ENCODE data around the gene SFSWAP.

Gene SFSWAP

DNA sequence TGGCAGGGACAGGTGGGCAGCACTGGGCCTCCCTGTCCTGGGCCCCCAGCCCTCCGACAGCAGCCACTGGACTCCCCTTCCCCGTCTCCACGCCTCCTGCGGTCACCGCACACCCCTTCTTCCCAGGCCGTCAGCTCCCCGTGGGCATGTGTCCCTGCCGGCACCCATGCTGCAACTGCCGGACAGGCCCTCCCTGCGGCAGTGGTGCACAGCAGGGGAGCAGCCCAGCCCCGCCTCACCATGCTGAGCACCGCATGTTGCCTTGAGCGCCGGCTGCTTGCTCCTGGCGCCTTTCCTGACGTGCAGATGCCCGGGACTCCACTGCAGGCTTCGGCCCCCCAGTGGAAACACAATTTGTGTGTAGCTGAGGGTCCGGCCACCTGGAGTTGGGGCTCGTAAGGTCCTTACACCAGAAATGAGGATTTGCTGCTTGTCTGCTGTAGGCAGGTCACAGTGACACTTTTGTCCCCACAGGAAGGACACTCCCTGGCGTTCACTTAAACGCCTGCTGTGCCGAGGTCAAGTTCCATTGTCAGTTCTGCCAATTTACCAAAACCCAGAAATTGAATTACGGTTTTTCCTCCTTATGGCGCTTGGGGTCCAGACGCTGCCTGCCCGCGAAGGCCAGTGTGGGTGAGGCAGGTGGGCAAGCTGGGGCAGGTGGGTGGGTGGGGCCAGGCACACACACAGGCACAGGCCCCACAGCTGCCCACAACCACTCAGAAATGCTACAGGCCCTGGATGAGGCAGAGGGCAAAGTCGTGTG is 89.1 kb downstream of the SFSWAP start:
- TF ChIP-seq GATA2 (IDR thresholded peaks at IDR 0.05; ENCODE audit: low read depth, low read length) (no peak), GATA3 (IDR thresholded peaks at IDR 0.05; ENCODE audit: low read depth, low read length) (no peak)

DNA sequence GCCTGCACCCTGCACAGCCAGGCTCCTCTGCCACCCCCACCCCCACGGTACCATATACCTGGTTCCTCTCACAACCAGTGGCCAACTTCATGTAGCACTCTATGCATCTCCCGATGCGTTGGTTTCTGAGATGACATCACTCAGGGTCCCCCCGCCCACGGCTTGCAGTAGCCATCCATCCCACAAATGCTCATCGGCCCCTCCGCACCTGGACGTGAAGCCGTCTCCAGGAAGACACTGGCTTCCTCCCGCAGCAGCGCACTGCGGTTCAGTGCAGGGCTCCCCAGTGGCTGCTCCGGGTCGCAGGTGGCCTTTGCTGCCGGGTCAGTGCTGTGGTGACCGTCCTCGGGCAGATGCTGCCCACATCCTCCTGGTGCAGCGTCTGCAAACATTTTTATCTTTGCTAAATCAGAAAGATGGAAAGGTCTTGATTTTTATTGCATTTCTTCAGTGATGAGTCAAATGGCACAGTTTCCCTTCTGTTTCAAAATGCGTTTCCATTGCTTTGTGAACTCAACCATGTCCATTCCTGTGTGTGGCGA is 89.8 kb downstream of the SFSWAP start:
- no peak for TF ChIP-seq GATA3 (IDR thresholded peaks at IDR 0.05; ENCODE audit: low read depth, low read length)
- no peak for TF ChIP-seq GATA2 (IDR thresholded peaks at IDR 0.05; ENCODE audit: low read depth, low read length)

DNA sequence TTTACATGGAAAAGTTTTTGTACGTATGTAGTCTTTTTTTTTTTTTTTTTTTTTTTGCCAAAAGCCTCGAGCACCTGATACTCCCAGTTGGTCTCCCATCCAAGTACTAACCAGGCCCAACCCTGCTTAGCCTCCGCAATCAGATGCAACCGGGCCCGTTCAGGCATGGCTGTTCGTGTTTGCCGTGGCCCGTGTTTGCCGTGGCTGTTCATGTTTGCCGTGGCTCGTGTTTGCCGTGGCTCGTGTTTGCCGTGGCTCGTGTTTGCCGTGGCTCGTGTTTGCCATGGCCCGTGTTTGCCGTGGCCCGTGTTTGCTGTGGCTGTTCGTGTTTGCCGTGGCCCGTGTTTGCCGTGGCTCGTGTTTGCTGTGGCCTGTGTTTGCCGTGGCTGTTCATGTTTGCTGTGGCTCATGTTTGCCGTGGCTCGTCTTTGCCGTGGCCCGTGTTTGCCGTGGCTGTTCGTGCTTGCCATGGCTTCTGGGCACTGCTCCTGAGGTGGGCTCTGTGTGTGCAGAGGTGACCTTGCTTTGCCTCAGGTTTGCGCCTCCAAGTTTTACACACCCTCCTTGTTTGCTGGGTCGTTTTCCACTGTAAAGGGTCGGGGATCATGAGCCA is 90.5 kb downstream of the SFSWAP start:
- TF ChIP-seq GATA2 (IDR thresholded peaks at IDR 0.05; ENCODE audit: low read depth, low read length) (no peak), GATA3 (IDR thresholded peaks at IDR 0.05; ENCODE audit: low read depth, low read length) (no peak)

DNA sequence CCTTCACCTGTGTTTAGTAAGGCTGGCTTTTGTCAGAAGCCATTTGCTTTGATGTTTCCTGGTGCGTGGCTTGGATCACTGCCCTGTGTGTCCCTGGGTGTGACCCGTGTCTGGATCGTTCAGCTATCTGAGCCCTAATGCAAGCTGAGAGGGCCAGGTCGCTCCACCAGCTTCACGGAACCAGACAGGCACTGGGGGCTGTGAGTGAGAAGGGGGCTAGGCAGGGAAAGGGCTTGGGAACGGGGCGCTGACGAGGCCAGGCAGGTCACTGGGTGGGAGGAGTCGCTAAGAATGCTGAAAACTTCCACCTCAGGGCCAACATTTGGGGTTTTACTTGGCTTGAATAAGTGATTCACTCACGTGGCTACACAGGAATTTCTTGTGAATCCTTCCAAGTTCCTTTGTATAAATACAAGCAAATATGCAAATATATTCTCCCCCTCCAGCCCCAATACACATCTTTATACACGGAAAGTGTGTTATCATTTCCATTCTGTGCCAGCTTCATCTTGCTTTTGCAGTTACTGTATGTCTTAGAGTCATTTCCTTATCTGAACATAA is 93.2 kb downstream of the SFSWAP start:
- no peak for TF ChIP-seq GATA2 (IDR thresholded peaks at IDR 0.05; ENCODE audit: low read depth, low read length)
- TF ChIP-seq GATA3 (IDR thresholded peaks at IDR 0.05; ENCODE audit: low read depth, low read length), result no peak

DNA sequence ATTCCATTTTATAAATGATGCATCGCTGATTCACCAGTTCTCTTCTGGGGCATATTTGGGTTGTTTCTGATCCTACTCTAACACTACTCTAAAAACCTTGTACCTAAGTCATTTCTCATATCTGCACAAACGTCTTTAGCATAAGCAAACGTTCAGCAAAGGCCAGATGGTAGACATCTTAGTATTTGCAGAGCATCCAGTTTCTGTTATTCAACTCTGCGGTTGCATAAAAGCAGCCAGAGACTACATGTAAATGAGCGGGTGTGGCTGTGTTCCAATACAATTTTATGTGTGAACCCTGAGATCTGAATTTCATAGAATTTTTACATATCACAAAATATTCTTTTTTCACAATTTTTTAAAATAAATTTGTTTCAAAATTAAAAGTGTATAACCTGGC is 94.5 kb downstream of the SFSWAP start:
- TF ChIP-seq GATA3 (IDR thresholded peaks at IDR 0.05; ENCODE audit: low read depth, low read length), result no peak
- TF ChIP-seq GATA2 (IDR thresholded peaks at IDR 0.05; ENCODE audit: low read depth, low read length), result no peak

DNA sequence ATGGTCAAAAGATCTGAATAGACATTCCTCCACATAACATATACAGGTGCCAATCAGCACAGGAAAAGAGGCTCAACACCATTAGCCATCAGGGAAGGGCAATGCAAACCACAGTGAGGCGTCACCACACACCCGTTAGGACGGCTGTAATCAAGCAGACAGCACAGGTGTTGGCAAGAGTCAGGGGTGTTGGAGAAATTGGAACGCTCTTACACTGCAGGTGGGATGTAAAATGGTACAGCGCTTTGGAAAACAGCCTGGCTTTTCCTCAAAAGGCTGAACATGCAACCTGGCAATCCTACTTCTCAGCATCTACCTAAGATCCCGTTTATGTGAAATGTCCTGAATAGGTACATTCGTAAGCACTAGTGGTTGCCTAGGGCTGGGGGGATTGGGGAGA is 95.8 kb downstream of the SFSWAP start:
- TF ChIP-seq GATA3 (IDR thresholded peaks at IDR 0.05; ENCODE audit: low read depth, low read length), result no peak
- no peak for TF ChIP-seq GATA2 (IDR thresholded peaks at IDR 0.05; ENCODE audit: low read depth, low read length)

DNA sequence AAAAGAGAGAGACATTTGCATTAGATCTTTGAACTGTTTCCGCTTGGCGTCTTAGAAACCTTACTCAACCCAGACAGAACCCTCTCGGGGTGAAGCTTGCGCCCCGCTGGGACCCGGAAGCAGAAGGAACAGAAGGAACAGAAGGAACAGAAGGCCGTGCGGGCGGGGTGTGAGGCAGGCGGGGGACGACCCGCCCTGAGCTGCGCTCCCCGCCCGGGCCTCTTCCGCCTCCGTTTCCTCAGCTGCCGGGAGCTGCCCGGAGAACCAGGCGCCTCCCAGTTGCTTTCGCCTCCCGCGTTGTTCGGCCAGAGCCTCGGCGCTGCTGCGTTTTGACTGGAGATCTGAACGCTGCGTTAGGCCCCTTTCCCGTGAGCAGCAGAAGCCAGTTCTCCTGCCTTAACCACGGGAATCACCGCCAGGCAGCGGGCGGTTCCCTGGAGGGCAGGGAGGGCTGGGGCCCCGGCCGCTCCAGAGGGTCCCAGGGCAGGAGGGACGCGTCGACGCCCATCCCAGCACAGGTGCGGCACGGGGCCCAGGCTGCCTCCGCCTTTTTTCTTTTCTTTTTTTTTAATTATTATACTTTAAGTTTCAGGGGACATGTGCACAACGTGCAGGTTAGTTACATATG is 98.0 kb downstream of the SFSWAP start:
- TF ChIP-seq GATA2 (IDR thresholded peaks at IDR 0.05; ENCODE audit: low read depth, low read length) (no peak), GATA3 (IDR thresholded peaks at IDR 0.05; ENCODE audit: low read depth, low read length) (no peak)

DNA sequence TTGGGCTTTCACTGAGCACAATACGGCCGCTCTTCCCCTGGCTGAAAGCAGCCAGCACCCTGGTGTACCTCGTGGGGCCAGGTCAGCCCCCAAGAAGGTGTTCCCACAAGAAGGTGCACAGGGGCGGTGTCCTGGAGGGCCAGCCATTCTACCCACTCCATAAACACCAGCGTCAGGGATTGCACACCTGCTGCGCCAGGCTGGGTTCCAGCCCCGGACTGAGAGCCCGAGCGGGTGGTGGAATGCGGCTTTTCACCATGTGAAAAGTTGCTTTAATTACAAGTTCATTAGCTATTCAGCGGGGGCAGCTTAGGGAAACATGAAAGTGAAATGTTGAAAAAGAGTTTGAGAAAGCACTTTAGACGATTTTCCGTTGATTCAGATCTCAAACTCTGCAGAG is 99.8 kb downstream of the SFSWAP start:
- TF ChIP-seq GATA2 (IDR thresholded peaks at IDR 0.05; ENCODE audit: low read depth, low read length), result no peak
- TF ChIP-seq GATA3 (IDR thresholded peaks at IDR 0.05; ENCODE audit: low read depth, low read length), result no peak

DNA sequence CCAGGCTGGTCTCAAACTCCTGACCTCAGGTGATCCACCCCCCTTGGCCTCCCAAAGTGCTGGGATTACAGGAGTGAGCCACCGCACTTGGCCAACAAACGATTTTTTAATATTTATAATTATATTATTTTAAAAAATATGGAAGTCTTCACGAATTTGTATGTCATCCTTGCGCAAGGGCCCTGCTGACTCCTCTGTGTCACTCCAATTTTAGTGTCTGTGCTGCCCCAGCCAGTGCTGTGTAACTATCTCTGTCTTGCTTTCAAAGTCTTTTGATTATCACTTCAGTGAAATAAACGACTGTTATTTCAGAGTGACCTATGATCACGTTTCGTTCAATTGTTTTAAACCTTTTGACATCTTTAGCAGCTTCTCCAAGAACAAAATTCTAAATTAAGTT is 104.2 kb downstream of the SFSWAP start:
- TF ChIP-seq GATA2 (IDR thresholded peaks at IDR 0.05; ENCODE audit: low read depth, low read length) (no peak), GATA3 (IDR thresholded peaks at IDR 0.05; ENCODE audit: low read depth, low read length) (no peak)

DNA sequence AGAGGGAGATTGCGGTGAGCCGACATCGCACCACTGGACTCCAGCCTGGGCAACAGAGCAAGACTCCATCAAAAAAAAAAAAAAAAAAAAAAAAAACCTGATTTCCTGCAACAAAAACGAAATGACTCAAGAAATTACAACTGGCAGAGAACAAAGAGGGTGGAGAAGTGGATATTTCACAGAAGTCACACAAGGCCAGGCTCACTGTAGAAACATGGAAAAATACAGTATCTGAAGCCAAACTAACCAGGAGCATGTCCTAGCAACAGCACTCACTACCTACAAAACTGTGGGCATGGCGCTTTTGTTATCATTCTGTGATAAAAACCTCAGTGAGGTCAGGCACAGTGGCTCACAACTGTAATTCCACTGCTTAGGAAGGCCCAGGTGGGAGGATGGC is 105.6 kb downstream of the SFSWAP start:
- TF ChIP-seq GATA3 (IDR thresholded peaks at IDR 0.05; ENCODE audit: low read depth, low read length) (no peak), GATA2 (IDR thresholded peaks at IDR 0.05; ENCODE audit: low read depth, low read length) (no peak)

DNA sequence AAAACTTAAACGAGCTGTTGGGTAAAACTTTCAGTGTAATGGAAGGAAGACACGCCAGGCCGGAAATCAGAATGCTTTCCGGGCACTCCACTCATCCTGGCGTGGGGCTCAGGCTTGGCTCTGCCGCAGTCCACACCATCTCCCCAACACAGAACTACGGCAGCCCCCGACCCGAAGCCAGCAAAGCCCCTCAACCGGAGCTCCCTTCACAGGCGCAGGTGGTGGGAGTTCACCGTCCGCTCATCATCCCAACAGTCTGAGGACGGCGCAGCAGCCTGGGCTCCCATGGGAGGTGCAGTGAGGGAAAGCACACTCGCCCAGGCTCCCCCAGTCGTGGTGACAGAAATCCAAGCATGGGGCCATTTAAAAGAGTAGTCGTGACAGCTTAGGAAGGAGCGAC is 106.4 kb downstream of the SFSWAP start:
- TF ChIP-seq GATA2 (IDR thresholded peaks at IDR 0.05; ENCODE audit: low read depth, low read length), result no peak
- TF ChIP-seq GATA3 (IDR thresholded peaks at IDR 0.05; ENCODE audit: low read depth, low read length), result no peak

DNA sequence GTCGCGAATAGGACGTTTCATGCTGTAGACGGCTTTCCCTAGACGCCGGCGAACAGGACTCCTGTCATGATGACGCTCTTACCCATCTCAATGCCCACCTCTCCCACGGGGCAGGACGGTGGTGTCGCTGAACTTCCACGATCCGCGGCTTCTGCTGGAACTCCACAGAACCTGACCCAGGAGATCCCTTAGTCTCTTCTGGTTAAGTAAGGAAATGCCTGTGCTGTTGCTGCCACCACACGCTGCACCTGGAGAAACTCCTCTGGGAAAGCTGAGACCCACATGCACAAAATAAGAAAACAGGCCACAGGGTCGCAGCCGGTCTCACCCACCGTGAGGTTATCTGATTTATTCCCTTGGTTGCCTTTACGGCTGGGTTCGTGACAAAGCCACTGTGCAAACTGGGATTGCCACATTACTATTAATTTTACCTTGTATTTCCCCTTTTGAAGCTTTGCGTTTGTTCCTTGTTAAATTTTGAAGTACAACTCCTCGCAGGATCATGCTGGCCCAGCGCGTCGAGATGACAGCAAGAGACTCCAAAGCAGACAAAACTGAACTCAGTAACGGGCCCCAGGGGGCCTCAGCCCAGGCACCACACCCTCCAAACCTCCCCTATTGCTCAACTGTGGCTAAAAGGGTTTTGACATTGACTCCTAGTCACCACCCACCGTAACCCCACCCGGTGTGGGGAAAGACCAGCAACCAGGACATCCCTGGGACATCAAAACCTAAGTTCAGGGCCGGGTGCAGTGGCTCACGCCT is 108.1 kb downstream of the SFSWAP start:
- no peak for TF ChIP-seq GATA3 (IDR thresholded peaks at IDR 0.05; ENCODE audit: low read depth, low read length)
- no peak for TF ChIP-seq GATA2 (IDR thresholded peaks at IDR 0.05; ENCODE audit: low read depth, low read length)

DNA sequence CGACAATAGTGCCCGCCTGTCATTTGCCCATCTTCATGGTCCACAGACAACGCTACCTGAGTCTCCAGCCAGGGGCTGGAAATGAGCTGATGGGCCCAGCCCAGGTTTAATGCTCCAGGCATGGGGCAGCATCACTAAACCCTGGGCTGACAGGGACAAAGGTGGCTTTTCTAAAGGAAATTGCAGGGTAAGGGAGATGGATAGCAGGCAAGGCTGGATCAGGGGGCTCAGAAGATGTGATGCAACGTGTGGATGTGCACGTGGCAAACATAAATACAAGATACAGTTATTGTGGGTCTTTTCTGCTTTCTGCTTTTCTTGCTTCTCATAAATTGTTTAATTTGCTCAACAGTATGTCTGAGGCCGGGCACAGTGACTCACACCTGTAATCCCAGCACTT is 113.6 kb downstream of the SFSWAP start:
- TF ChIP-seq GATA3 (IDR thresholded peaks at IDR 0.05; ENCODE audit: low read depth, low read length) (no peak), GATA2 (IDR thresholded peaks at IDR 0.05; ENCODE audit: low read depth, low read length) (no peak)

Data from SH-SY5Y (cell line).